ENCODE measurements around the gene TMEM229B. TPM values are rescaled to one million over a fixed set of nuclear protein-coding genes. Genes with fewer than 3 reads are reported as not detected.

TMEM229B gene
- polyA plus RNA-seq, 1 donor from 2014 or later, result 4.2 TPM

- no peak overlapping the region for H3K9ac ChIP-seq (ENCODE audit: low read length)
- H3K79me2 ChIP-seq (replicated peaks; ENCODE audit: insufficient read depth, low read length), result no peaks in the 10 kb centered on the region
- no peaks in the 10 kb centered on the region for H4K20me1 ChIP-seq (ENCODE audit: insufficient read depth)
- no peaks in the 10 kb centered on the region for H3F3A ChIP-seq (ENCODE audit: insufficient read depth, low read length, poor library complexity, severe bottlenecking)
- H3K27me3 ChIP-seq (ENCODE audit: insufficient read depth, low read depth, low read length), result no peaks in the 10 kb centered on the region
- no peak overlapping the region for H3K4me3 ChIP-seq (ENCODE audit: low read length)
- no peaks in the 10 kb centered on the region for H3K9me2 ChIP-seq (ENCODE audit: insufficient read depth, low read length)
- TF ChIP-seq EP300 (conservative IDR thresholded peaks at IDR 0.05; ENCODE audit: poor library complexity, severe bottlenecking) (no peak), CTCF (IDR thresholded peaks at IDR 0.05; ENCODE audit: poor library complexity, severe bottlenecking) (no peak), MXI1 (conservative IDR thresholded peaks at IDR 0.05; ENCODE audit: poor library complexity, severe bottlenecking) (no peak), EZH2 (IDR thresholded peaks at IDR 0.05; ENCODE audit: borderline replicate concordance, insufficient read depth, low read length, poor library complexity, severe bottlenecking) (no peak), TAF1 (IDR thresholded peaks at IDR 0.05; ENCODE audit: low read depth) (no peak), POLR2AphosphoS5 (IDR thresholded peaks at IDR 0.05) (no peak), RAD21 (conservative IDR thresholded peaks at IDR 0.05) (no peak), SMC3 (conservative IDR thresholded peaks at IDR 0.05; ENCODE audit: poor library complexity) (no peak)
- H3K36me3 ChIP-seq (ENCODE audit: insufficient read depth, low read length), result no peaks in the 10 kb centered on the region
- no peak overlapping the region for H3K4me2 ChIP-seq (ENCODE audit: low read length)
- H2AFZ ChIP-seq (ENCODE audit: low read depth, low read length), result no peak overlapping the region
- H3K9me3 ChIP-seq (ENCODE audit: low read length), result no peaks in the 10 kb centered on the region
- no peak overlapping the region for H3K27ac ChIP-seq (ENCODE audit: low read length)
Measured at GRCh38 chr14:67440513-67440912, 48.0 kb downstream of the TMEM229B start.

- Histone ChIP-seq H2AFZ (ENCODE audit: low read depth, low read length) (no peak overlapping the region), H3K36me3 (ENCODE audit: insufficient read depth, low read length) (no peaks in the 10 kb centered on the region), H4K20me1 (ENCODE audit: insufficient read depth) (no peaks in the 10 kb centered on the region), H3K4me2 (ENCODE audit: low read length) (no peak overlapping the region), H3K79me2 (replicated peaks; ENCODE audit: insufficient read depth, low read length) (no peaks in the 10 kb centered on the region), H3K27me3 (ENCODE audit: insufficient read depth, low read depth, low read length) (no peaks in the 10 kb centered on the region), H3K27ac (ENCODE audit: low read length) (no peak overlapping the region), H3K9ac (ENCODE audit: low read length) (no peak overlapping the region), H3K9me3 (ENCODE audit: low read length) (no peaks in the 10 kb centered on the region), H3K9me2 (ENCODE audit: insufficient read depth, low read length) (no peaks in the 10 kb centered on the region), H3K4me3 (ENCODE audit: low read length) (no peak overlapping the region), H3F3A (ENCODE audit: insufficient read depth, low read length, poor library complexity, severe bottlenecking) (no peaks in the 10 kb centered on the region)
- TF ChIP-seq CTCF (IDR thresholded peaks at IDR 0.05; ENCODE audit: poor library complexity, severe bottlenecking) (no peak), POLR2AphosphoS5 (IDR thresholded peaks at IDR 0.05) (no peak), RAD21 (conservative IDR thresholded peaks at IDR 0.05) (no peak), EP300 (conservative IDR thresholded peaks at IDR 0.05; ENCODE audit: poor library complexity, severe bottlenecking) (no peak), REST (IDR thresholded peaks at IDR 0.05; ENCODE audit: borderline replicate concordance) (no peak), MXI1 (conservative IDR thresholded peaks at IDR 0.05; ENCODE audit: poor library complexity, severe bottlenecking) (no peak), TAF1 (IDR thresholded peaks at IDR 0.05; ENCODE audit: low read depth) (no peak)
Measured at GRCh38 chr14:67438969-67439368, 49.6 kb downstream of the TMEM229B start.

All from neural cell (in vitro differentiated cells).